ENCODE data around the gene P2RY6. TPM values are rescaled to one million over a fixed set of nuclear protein-coding genes. Genes with fewer than 3 reads are reported as not detected.
A peak's percentile ranks its signal among the peaks of the same experiment; 100 is the strongest.

Gene P2RY6
- total RNA-seq, 6 experiments from 2014 or later = 0.54 to 2.4 (median 1.9) TPM

GRCh38 chr11:73324116-73324515, 52.0 kb downstream of the P2RY6 start:
- peaks cover 3% of the 10 kb centered on the region for H3K27me3 Mint-ChIP-seq (ENCODE audit: insufficient read depth)

GRCh38 chr11:73324665-73325035, 52.5 kb downstream of the P2RY6 start:
- H3K4me1 Mint-ChIP-seq (ENCODE audit: low read depth) = peaks cover 95% of the 10 kb centered on the region
- H3K27me3 Mint-ChIP-seq (ENCODE audit: insufficient read depth) = peaks cover 3% of the 10 kb centered on the region
- DNase-seq = no peak
- H3K36me3 Mint-ChIP-seq (ENCODE audit: low read depth) = peaks cover 32% of the 10 kb centered on the region
- no peaks in the 10 kb centered on the region for H3K9me3 Mint-ChIP-seq
- peak overlapping the region; percentile 95 for H3K27ac Mint-ChIP-seq
- no peak for TF ChIP-seq CTCF (IDR thresholded peaks at IDR 0.05)
- peak overlapping the region; percentile 76 for H3K4me3 Mint-ChIP-seq

More at GRCh38 chr11:73324116-73324515, 52.0 kb downstream of the P2RY6 start:
- no peak for DNase-seq
- peak overlapping the region; percentile 76 for H3K4me3 Mint-ChIP-seq
- peaks cover 37% of the 10 kb centered on the region for H3K36me3 Mint-ChIP-seq (ENCODE audit: low read depth)
- peak overlapping the region; percentile 95 for H3K27ac Mint-ChIP-seq
- H3K4me1 Mint-ChIP-seq (ENCODE audit: low read depth) = peaks cover 95% of the 10 kb centered on the region
- H3K9me3 Mint-ChIP-seq = no peaks in the 10 kb centered on the region
- TF ChIP-seq CTCF (IDR thresholded peaks at IDR 0.05) = no peak

GRCh38 chr11:73325036-73325981, 53.2 kb downstream of the P2RY6 start:
- Mint-ChIP-seq H3K27me3 (ENCODE audit: insufficient read depth) (peaks cover 3% of the 10 kb centered on the region), H3K27ac (peak overlapping the region; percentile 95), H3K4me1 (ENCODE audit: low read depth) (peaks cover 96% of the 10 kb centered on the region), H3K36me3 (ENCODE audit: low read depth) (peaks cover 31% of the 10 kb centered on the region), H3K9me3 (no peaks in the 10 kb centered on the region), H3K4me3 (peak overlapping the region; percentile 76)
- peak; percentile 71 for DNase-seq
- TF ChIP-seq CTCF (IDR thresholded peaks at IDR 0.05) = no peak

GRCh38 chr11:73326929-73327811, 55.0 kb downstream of the P2RY6 start:
- peaks cover 3% of the 10 kb centered on the region for H3K27me3 Mint-ChIP-seq (ENCODE audit: insufficient read depth)
- H3K27ac Mint-ChIP-seq = peak overlapping the region; percentile 73
- no peak for TF ChIP-seq CTCF (IDR thresholded peaks at IDR 0.05)
- no peak for DNase-seq
- H3K36me3 Mint-ChIP-seq (ENCODE audit: low read depth) = peaks cover 31% of the 10 kb centered on the region
- peaks cover 97% of the 10 kb centered on the region for H3K4me1 Mint-ChIP-seq (ENCODE audit: low read depth)
- H3K4me3 Mint-ChIP-seq = peak overlapping the region; percentile 40
- no peaks in the 10 kb centered on the region for H3K9me3 Mint-ChIP-seq

GRCh38 chr11:73327812-73328364, 55.8 kb downstream of the P2RY6 start:
- TF ChIP-seq CTCF (IDR thresholded peaks at IDR 0.05) = no peak
- peaks cover 7% of the 10 kb centered on the region for H3K27me3 Mint-ChIP-seq (ENCODE audit: insufficient read depth)
- H3K4me1 Mint-ChIP-seq (ENCODE audit: low read depth) = peaks cover 97% of the 10 kb centered on the region
- peaks cover 31% of the 10 kb centered on the region for H3K36me3 Mint-ChIP-seq (ENCODE audit: low read depth)
- H3K4me3 Mint-ChIP-seq = no peak overlapping the region; the same call in 1 of the 2 replicates
- no peaks in the 10 kb centered on the region for H3K9me3 Mint-ChIP-seq
- H3K27ac Mint-ChIP-seq = peak overlapping the region; percentile 73
- DNase-seq = no peak

Data from HFFc6 (cell line).